GM12864 (cell line): ENCODE results near the gene OGA.

ENCODE experiments used
- DNase-seq: peaks from one replicate; pipeline ENCODE4 v3.0.0-alpha.2; 2011; ENCODE audit warnings: low read depth
- H3K4me3 ChIP-seq: 2 replicates; pipeline ENCODE4 v1.5.1; 2011; ENCODE audit warnings: mild to moderate bottlenecking, low read depth, low read length, control low read depth
- TF ChIP-seq, protein P1 (sequence below): IDR thresholded peaks from 2 replicates; pipeline ENCODE4 v1.5.1; 2011; ENCODE audit warnings: low read depth, mild to moderate bottlenecking, moderate library complexity, low read length, control low read depth, inconsistent platforms; ENCODE audit errors: missing control alignments

OGA gene

DNA sequence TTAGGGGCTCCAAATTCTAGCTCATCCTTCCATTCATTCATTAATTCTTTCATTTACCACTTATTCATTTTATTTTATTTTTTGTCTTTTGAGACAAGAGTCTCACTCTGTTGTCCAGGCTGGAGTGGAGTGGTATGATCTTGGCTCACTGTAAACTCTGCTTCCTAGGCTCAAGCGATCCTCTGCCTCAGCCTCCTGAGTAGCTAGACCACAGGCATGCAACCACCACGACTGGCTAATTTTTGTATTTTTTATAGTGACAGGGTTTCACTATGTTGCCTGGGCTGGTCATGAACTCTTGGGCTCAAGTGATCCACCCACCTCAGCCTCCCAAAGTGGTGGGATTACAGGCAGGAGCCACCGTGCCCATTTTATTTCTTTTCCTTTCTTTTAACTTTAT lies 74.0 kb downstream of the OGA start:
- H3K4me3 ChIP-seq, result no peak overlapping the region
- TF ChIP-seq, protein P1, sequence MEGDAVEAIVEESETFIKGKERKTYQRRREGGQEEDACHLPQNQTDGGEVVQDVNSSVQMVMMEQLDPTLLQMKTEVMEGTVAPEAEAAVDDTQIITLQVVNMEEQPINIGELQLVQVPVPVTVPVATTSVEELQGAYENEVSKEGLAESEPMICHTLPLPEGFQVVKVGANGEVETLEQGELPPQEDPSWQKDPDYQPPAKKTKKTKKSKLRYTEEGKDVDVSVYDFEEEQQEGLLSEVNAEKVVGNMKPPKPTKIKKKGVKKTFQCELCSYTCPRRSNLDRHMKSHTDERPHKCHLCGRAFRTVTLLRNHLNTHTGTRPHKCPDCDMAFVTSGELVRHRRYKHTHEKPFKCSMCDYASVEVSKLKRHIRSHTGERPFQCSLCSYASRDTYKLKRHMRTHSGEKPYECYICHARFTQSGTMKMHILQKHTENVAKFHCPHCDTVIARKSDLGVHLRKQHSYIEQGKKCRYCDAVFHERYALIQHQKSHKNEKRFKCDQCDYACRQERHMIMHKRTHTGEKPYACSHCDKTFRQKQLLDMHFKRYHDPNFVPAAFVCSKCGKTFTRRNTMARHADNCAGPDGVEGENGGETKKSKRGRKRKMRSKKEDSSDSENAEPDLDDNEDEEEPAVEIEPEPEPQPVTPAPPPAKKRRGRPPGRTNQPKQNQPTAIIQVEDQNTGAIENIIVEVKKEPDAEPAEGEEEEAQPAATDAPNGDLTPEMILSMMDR, result no peak
- DNase-seq, result no peak

DNA sequence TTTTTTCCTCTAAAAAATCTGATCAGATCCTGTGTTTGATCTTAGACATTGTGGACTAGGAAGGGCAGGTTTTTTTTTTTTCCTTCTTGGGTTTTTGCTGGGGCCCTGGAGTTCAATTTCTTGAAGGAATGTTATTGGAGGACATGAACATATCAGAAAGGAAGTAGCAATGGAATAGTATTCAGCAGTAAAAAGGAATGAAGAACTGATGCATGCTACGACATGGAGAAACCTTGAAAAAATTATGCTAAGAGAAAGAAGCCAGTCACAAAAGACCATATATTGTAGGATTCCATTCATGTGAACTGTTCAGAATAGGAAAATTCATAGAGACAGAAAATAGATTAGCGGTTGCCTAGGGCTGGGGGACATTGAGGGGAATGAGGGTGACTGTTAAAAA lies 76.3 kb downstream of the OGA start:
- TF ChIP-seq, protein P1, result no peak

DNA sequence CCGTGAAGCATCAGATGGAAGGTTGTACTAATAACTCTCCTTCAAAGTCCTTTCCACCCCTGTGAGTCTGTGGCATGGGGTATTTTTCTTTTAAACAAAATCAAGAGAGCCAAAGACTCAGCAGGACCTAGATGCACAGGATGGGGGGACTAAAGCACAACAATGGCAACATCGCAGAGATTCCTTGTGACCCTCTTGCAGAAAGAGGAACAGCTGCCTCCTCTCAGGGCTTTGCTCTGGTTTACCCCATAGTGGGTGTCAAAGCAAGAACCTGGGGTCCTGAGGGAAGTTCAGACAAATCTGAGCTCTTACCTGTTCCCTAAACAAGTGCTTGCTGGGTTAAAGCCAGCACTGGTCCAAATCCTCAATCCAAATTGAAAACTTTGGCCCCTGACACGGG lies 81.6 kb downstream of the OGA start:
- TF ChIP-seq, protein P1, result no peak
- no peak for DNase-seq

More for the DNA sequence above, 76.3 kb downstream of the OGA start:
- DNase-seq, result no peak
- H3K4me3 ChIP-seq, result no peak overlapping the region

More for the DNA sequence above, 81.6 kb downstream of the OGA start:
- no peak overlapping the region for H3K4me3 ChIP-seq
